Transverse colon (tissue), 4 donors: ENCODE data around the gene DCHS2.

ENCODE experiments used
- EP300 ChIP-seq: sonication (generic); formaldehyde crosslinking; IDR thresholded peaks from one replicate; pipeline ENCODE4 v1.6.1; 2017; ENCODE audit warnings: antibody characterized with exemption, low read depth
- POLR2AphosphoS5 ChIP-seq, 3 donors: sonication (generic); formaldehyde crosslinking; IDR thresholded peaks; one replicate each; pipeline ENCODE4 v1.6.1; 2016; ENCODE audit warnings: antibody characterized with exemption in 3 of 3
- TF ChIP-seq, protein P1 (sequence below), 5 experiments: fragments of 200-600 bp in 3 of 5; fragments of 450-650 bp in 2 of 5; sonication (generic) in 3 of 5; IDR thresholded peaks; 1 replicate in 2 of 5; 2 replicates in 3 of 5; pipeline ENCODE4 v1.5.1; 2016 to 2017; ENCODE audit warnings: antibody characterized with exemption in 5 of 5, inconsistent platforms in 3 of 5, mild to moderate bottlenecking in 2 of 5, moderate library complexity in 1 of 5

DNA sequence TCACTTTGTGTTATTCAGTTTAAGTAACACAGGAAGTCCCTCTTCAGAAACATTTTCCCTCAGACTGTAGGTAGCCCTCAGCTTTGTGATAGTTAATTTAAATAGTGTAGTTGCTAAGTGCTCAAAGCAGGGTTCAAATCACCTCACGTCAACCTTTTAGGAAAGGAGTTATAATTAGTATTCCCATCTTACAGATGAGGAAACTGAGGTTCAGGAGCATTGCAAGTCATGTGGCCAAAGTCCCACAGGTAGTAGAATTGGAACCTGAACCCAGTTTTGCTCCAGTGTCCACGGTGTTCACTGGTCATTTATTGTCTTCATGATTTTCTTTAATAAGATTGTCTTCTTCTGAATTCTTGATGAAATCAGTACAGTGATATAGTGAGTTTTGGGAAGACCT is 4.3 kb upstream of the DCHS2 start:
- TF ChIP-seq, protein P1, sequence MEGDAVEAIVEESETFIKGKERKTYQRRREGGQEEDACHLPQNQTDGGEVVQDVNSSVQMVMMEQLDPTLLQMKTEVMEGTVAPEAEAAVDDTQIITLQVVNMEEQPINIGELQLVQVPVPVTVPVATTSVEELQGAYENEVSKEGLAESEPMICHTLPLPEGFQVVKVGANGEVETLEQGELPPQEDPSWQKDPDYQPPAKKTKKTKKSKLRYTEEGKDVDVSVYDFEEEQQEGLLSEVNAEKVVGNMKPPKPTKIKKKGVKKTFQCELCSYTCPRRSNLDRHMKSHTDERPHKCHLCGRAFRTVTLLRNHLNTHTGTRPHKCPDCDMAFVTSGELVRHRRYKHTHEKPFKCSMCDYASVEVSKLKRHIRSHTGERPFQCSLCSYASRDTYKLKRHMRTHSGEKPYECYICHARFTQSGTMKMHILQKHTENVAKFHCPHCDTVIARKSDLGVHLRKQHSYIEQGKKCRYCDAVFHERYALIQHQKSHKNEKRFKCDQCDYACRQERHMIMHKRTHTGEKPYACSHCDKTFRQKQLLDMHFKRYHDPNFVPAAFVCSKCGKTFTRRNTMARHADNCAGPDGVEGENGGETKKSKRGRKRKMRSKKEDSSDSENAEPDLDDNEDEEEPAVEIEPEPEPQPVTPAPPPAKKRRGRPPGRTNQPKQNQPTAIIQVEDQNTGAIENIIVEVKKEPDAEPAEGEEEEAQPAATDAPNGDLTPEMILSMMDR (IDR thresholded peaks at IDR 0.05) = no peak
- no peak for TF ChIP-seq EP300
- no peak for TF ChIP-seq POLR2AphosphoS5 (IDR thresholded peaks at IDR 0.05)
